SK-N-SH treated with all-trans-retinoic acid at 6 μM for 48 hours (cell line): ENCODE measurements around the gene MAP3K6.

Source experiments
- ATAC-seq: fragments of 200-7000 bp; cut with Tn5 transposase; 3 replicates; pipeline ENCODE4 v1.9.1; 2020; ENCODE audit warnings: mild to moderate bottlenecking, moderate library complexity
- ARNTL ChIP-seq: fragments of 450-650 bp; formaldehyde crosslinking; IDR thresholded peaks from 2 replicates; pipeline ENCODE4 v1.5.0; 2020; ENCODE audit warnings: low read depth, mild to moderate bottlenecking, moderate library complexity, borderline replicate concordance
- BACH2 ChIP-seq: fragments of 250-450 bp; sonication (Bioruptor Pico); IDR thresholded peaks from 2 replicates; pipeline ENCODE4 v1.9.0; 2021; ENCODE audit warnings: mild to moderate bottlenecking, borderline replicate concordance
- CSDC2 ChIP-seq: fragments of 250-450 bp; sonication (Bioruptor Pico); IDR thresholded peaks from 2 replicates; pipeline ENCODE4 v1.5.0; 2020; ENCODE audit warnings: mild to moderate bottlenecking, moderate library complexity
- ESRRG ChIP-seq: fragments of 250-450 bp; sonication (Bioruptor Pico); IDR thresholded peaks from 2 replicates; pipeline ENCODE4 v1.6.1; 2021; ENCODE audit warnings: mild to moderate bottlenecking
- GLIS3 ChIP-seq: fragments of 250-450 bp; sonication (Bioruptor Pico); IDR thresholded peaks from 2 replicates; pipeline ENCODE4 v1.5.0; 2020; ENCODE audit warnings: mild to moderate bottlenecking, moderate library complexity
- ISL1 ChIP-seq: fragments of 250-450 bp; sonication (Bioruptor Pico); IDR thresholded peaks from 2 replicates; pipeline ENCODE4 v2.1.2; 2022; ENCODE audit warnings: mild to moderate bottlenecking, moderate library complexity
- OSR1 ChIP-seq: fragments of 250-450 bp; sonication (Bioruptor Pico); IDR thresholded peaks from 2 replicates; pipeline ENCODE4 v1.8.0; 2022; ENCODE audit warnings: moderate library complexity, mild to moderate bottlenecking, inconsistent platforms
- PPARA ChIP-seq: fragments of 250-450 bp; sonication (Bioruptor Pico); IDR thresholded peaks from 2 replicates; pipeline ENCODE4 v1.5.0; 2020; ENCODE audit warnings: mild to moderate bottlenecking, borderline replicate concordance
- RARB ChIP-seq: fragments of 250-450 bp; sonication (Bioruptor Pico); IDR thresholded peaks from 2 replicates; pipeline ENCODE4 v1.8.0; 2021; ENCODE audit warnings: mild to moderate bottlenecking, moderate library complexity
- SNAI2 ChIP-seq: fragments of 250-450 bp; sonication (Bioruptor Pico); IDR thresholded peaks from 2 replicates; pipeline ENCODE4 v1.5.0; 2020; ENCODE audit warnings: mild to moderate bottlenecking, moderate library complexity
- TOX ChIP-seq: fragments of 250-450 bp; sonication (Bioruptor Pico); IDR thresholded peaks from 2 replicates; pipeline ENCODE4 v1.8.0; 2021; ENCODE audit warnings: mild to moderate bottlenecking, moderate library complexity, borderline replicate concordance
- TSHZ2 ChIP-seq: fragments of 250-450 bp; sonication (Bioruptor Pico); IDR thresholded peaks from 2 replicates; pipeline ENCODE4 v1.5.0; 2020; ENCODE audit warnings: mild to moderate bottlenecking, moderate library complexity
- ZC3H10 ChIP-seq: fragments of 250-450 bp; sonication (Bioruptor Pico); IDR thresholded peaks from 2 replicates; pipeline ENCODE4 v1.5.1; 2021; ENCODE audit warnings: mild to moderate bottlenecking, moderate library complexity
- ZFP3 ChIP-seq: fragments of 250-450 bp; sonication (Bioruptor Pico); IDR thresholded peaks from 2 replicates; pipeline ENCODE4 v1.5.0; 2020; ENCODE audit warnings: mild to moderate bottlenecking, moderate library complexity
- ZFP30 ChIP-seq: fragments of 450-650 bp; formaldehyde crosslinking; IDR thresholded peaks from 2 replicates; pipeline ENCODE4 v1.5.0; 2022; ENCODE audit warnings: mild to moderate bottlenecking, moderate library complexity
- ZNF565 ChIP-seq: fragments of 450-650 bp; formaldehyde crosslinking; conservative IDR thresholded peaks from 2 replicates; pipeline ENCODE4 v1.5.0; 2020; ENCODE audit warnings: low read depth, mild to moderate bottlenecking, moderate library complexity
- ZNF8 ChIP-seq: fragments of 450-650 bp; formaldehyde crosslinking; IDR thresholded peaks from 2 replicates; pipeline ENCODE4 v1.5.0; 2020; ENCODE audit warnings: mild to moderate bottlenecking, moderate library complexity
- TF ChIP-seq, protein P1 (sequence below): fragments of 250-450 bp; sonication (Bioruptor Pico); IDR thresholded peaks from 2 replicates; pipeline ENCODE4 v1.8.0; 2020; ENCODE audit warnings: mild to moderate bottlenecking, moderate library complexity, borderline replicate concordance
- TF ChIP-seq, protein P2 (sequence below): fragments of 250-450 bp; sonication (Bioruptor Pico); IDR thresholded peaks from 2 replicates; pipeline ENCODE4 v1.5.1; 2021; ENCODE audit warnings: mild to moderate bottlenecking, moderate library complexity
- TF ChIP-seq, protein P3 (sequence below): fragments of 250-450 bp; sonication (Bioruptor Pico); IDR thresholded peaks from 2 replicates; pipeline ENCODE4 v1.5.1; 2020; ENCODE audit warnings: low read depth, mild to moderate bottlenecking, moderate library complexity

MAP3K6 gene

GRCh38 chr1:27356619-27357280, 10.0 kb downstream of the MAP3K6 start:
- TF ChIP-seq, protein P1, sequence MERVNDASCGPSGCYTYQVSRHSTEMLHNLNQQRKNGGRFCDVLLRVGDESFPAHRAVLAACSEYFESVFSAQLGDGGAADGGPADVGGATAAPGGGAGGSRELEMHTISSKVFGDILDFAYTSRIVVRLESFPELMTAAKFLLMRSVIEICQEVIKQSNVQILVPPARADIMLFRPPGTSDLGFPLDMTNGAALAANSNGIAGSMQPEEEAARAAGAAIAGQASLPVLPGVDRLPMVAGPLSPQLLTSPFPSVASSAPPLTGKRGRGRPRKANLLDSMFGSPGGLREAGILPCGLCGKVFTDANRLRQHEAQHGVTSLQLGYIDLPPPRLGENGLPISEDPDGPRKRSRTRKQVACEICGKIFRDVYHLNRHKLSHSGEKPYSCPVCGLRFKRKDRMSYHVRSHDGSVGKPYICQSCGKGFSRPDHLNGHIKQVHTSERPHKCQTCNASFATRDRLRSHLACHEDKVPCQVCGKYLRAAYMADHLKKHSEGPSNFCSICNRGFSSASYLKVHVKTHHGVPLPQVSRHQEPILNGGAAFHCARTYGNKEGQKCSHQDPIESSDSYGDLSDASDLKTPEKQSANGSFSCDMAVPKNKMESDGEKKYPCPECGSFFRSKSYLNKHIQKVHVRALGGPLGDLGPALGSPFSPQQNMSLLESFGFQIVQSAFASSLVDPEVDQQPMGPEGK (CRISPR knock-in tag): no peak
- TF ChIP-seq, protein P2, sequence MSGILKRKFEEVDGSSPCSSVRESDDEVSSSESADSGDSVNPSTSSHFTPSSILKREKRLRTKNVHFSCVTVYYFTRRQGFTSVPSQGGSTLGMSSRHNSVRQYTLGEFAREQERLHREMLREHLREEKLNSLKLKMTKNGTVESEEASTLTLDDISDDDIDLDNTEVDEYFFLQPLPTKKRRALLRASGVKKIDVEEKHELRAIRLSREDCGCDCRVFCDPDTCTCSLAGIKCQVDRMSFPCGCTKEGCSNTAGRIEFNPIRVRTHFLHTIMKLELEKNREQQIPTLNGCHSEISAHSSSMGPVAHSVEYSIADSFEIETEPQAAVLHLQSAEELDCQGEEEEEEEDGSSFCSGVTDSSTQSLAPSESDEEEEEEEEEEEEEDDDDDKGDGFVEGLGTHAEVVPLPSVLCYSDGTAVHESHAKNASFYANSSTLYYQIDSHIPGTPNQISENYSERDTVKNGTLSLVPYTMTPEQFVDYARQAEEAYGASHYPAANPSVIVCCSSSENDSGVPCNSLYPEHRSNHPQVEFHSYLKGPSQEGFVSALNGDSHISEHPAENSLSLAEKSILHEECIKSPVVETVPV (CRISPR knock-in tag): no peak
- TF ChIP-seq, protein P3, sequence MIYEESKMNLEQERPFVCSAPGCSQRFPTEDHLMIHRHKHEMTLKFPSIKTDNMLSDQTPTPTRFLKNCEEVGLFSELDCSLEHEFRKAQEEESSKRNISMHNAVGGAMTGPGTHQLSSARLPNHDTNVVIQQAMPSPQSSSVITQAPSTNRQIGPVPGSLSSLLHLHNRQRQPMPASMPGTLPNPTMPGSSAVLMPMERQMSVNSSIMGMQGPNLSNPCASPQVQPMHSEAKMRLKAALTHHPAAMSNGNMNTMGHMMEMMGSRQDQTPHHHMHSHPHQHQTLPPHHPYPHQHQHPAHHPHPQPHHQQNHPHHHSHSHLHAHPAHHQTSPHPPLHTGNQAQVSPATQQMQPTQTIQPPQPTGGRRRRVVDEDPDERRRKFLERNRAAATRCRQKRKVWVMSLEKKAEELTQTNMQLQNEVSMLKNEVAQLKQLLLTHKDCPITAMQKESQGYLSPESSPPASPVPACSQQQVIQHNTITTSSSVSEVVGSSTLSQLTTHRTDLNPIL (CRISPR knock-in tag): no peak
- no peak for ATAC-seq

DNA sequence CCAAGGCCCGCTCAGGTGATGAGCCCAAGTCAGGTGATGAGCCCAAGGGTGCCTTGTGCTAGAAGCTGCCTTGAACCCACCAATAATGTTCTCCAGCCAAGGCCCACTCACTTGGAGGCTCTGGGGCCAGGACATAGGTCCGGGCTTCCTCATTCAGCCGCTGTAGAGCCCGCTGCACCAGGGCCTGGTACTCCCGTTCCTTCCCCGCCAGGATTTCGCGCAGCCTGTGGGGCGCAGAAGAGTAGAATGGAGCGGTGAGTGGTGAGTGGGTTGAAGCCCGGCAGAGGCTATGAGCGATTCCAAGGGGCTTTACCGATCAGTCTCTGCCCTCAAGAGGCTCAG, 10.5 kb downstream of the MAP3K6 start:
- no peak for TF ChIP-seq GLIS3
- TF ChIP-seq CSDC2: no peak
- TF ChIP-seq, protein P3 (CRISPR knock-in tag): no peak
- TF ChIP-seq ZNF8: no peak
- TF ChIP-seq ISL1 (CRISPR knock-in tag): no peak
- TF ChIP-seq, protein P1 (CRISPR knock-in tag): no peak
- no peak for TF ChIP-seq ZNF565
- no peak for TF ChIP-seq ZFP30 (CRISPR knock-in tag)
- no peak for TF ChIP-seq ZFP3 (CRISPR knock-in tag)
- TF ChIP-seq BACH2 (CRISPR knock-in tag): no peak
- TF ChIP-seq TSHZ2 (CRISPR knock-in tag): no peak
- no peak for TF ChIP-seq PPARA
- no peak for TF ChIP-seq ESRRG
- no peak for TF ChIP-seq OSR1 (CRISPR knock-in tag)
- no peak for TF ChIP-seq TOX (CRISPR knock-in tag)
- no peak for TF ChIP-seq ARNTL (CRISPR knock-in tag)
- TF ChIP-seq RARB (CRISPR knock-in tag): no peak
- ATAC-seq: no peak

- ATAC-seq: no peak
- TF ChIP-seq ZC3H10 (CRISPR knock-in tag) (no peak), PPARA (no peak), CSDC2 (no peak), GLIS3 (no peak), ZFP30 (CRISPR knock-in tag) (no peak), ARNTL (CRISPR knock-in tag) (no peak), BACH2 (CRISPR knock-in tag) (no peak), TSHZ2 (CRISPR knock-in tag) (no peak), ZNF8 (no peak), SNAI2 (CRISPR knock-in tag) (no peak)
- TF ChIP-seq, protein P3 (CRISPR knock-in tag): no peak
- TF ChIP-seq, protein P2 (CRISPR knock-in tag): no peak
Measured at GRCh38 chr1:27355683-27356082, 11.1 kb downstream of the MAP3K6 start.
